RWPE2 (cell line): ENCODE measurements around the gene ANKRD42.

Experiments used
- ATAC-seq: fragments of 200-7000 bp; cut with Tn5 transposase; 3 replicates; pipeline ENCODE4 v1.9.1; 2021; ENCODE audit warnings: low read depth
- DNase-seq: peaks from one replicate; pipeline ENCODE4 v3.0.0-alpha.2; 2020; ENCODE audit warnings: low spot score
- H3K27ac ChIP-seq: fragments of 450-650 bp; 2 replicates; pipeline ENCODE4 v1.5.1; 2017; ENCODE audit warnings: mild to moderate bottlenecking; ENCODE audit not compliant: poor library complexity, severe bottlenecking
- H3K27me3 ChIP-seq: fragments of 250-450 bp; sonication (Bioruptor Pico); 2 replicates; pipeline ENCODE4 v1.5.1; 2021; ENCODE audit warnings: mild to moderate bottlenecking, moderate library complexity; ENCODE audit not compliant: insufficient read depth, poor library complexity, severe bottlenecking
- H3K36me3 ChIP-seq: fragments of 250-450 bp; sonication (Bioruptor Pico); 2 replicates; pipeline ENCODE4 v1.5.1; 2020; ENCODE audit warnings: low read depth, mild to moderate bottlenecking, moderate library complexity
- H3K4me1 ChIP-seq: fragments of 250-450 bp; sonication (Bioruptor Pico); 2 replicates; pipeline ENCODE4 v1.5.1; 2021; ENCODE audit warnings: mild to moderate bottlenecking, moderate library complexity; ENCODE audit not compliant: insufficient read depth, poor library complexity, severe bottlenecking
- H3K4me3 ChIP-seq: fragments of 250-450 bp; sonication (Bioruptor Pico); 2 replicates; pipeline ENCODE4 v1.5.1; 2021; ENCODE audit warnings: mild to moderate bottlenecking, moderate library complexity; ENCODE audit not compliant: severe bottlenecking
- H3K9me3 ChIP-seq: fragments of 250-450 bp; sonication (Bioruptor Pico); 2 replicates; pipeline ENCODE4 v1.5.1; 2021; ENCODE audit warnings: mild to moderate bottlenecking, moderate library complexity; ENCODE audit not compliant: severe bottlenecking
- CTCF ChIP-seq: fragments of 450-650 bp; IDR thresholded peaks from one replicate; pipeline ENCODE4 v1.5.1; 2017; ENCODE audit warnings: mild to moderate bottlenecking, moderate library complexity; ENCODE audit not compliant: poor library complexity, severe bottlenecking

The ANKRD42 gene

GRCh38 chr11:83152264-83152663 is 41.2 kb upstream of the ANKRD42 start:
- Histone ChIP-seq H3K36me3 (no peaks in the 10 kb centered on the region), H3K27ac (no peak overlapping the region), H3K9me3 (no peaks in the 10 kb centered on the region), H3K4me1 (peaks cover 10% of the 10 kb centered on the region), H3K4me3 (no peak overlapping the region), H3K27me3 (no peaks in the 10 kb centered on the region)
- no peak for TF ChIP-seq CTCF
- DNase-seq (no peak), ATAC-seq (no peak)

- Histone ChIP-seq H3K4me3 (no peak overlapping the region), H3K27me3 (no peaks in the 10 kb centered on the region), H3K27ac (no peak overlapping the region), H3K4me1 (peaks cover 10% of the 10 kb centered on the region), H3K36me3 (peaks cover 11% of the 10 kb centered on the region), H3K9me3 (no peaks in the 10 kb centered on the region)
- no peak for ATAC-seq
- DNase-seq = no peak
- TF ChIP-seq CTCF = no peak
Observed at GRCh38 chr11:83153764-83154163, 39.7 kb upstream of the ANKRD42 start.

DNA sequence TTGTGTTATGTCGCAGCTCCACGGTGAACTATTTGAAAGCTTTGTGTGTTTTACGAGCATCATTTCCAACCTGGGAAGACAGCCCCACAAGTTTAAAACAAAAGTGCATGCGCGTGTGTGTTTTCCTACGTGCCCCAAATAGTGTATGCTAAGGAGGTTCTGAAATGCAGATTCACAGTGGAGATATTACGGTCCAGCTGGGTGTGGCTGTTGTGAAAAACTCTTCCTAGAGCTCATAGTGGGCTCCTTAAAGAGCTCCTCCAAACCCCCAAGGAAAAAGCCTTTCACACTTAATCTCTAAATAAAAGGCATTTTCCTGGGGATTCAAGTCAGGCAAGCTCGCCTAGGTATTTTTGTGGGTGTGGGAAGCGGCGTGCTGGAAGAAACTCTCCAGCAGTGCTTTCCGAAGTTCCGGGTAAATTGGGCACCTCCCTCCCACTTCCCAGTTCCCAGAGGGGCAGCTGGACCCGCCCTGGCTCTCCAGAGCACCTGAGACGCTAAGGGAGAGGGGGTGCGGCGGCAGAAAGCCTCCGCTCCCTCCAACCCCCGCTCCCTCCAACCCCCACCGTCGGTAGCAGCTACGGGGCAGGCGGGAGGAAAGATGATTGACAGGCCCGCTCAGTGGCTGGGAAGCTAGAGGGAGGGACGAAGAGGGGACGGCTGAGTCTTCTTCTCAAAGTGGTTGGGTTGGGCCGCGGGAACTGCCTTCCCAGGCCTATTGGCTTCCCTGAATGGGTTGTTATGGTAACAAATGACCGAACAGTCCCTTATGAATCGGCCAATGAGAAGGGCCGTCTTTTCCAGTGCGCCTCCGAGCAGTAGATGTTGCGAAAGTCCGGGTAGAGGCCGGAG is 37.1 kb upstream of the ANKRD42 start:
- H3K27ac ChIP-seq = peak overlapping the region; percentile 84

GRCh38 chr11:83156996-83157593 is 36.4 kb upstream of the ANKRD42 start, which contains the start of gene PCF11:
Gene PCF11 (plus strand): TSS chr11:83157131. CDS start chr11:83157440, 309 bp downstream.
- peak within 1 kb of the TSS; percentile 80 for H3K4me3 ChIP-seq
- DNase-seq (no peak), ATAC-seq (0 out of 3 replicates have a peak, but pooled peaks have one; percentile 2)
- no peaks in the 10 kb centered on the region for H3K27me3 ChIP-seq
- peaks cover 38% of the 10 kb centered on the region for H3K36me3 ChIP-seq
- H3K9me3 ChIP-seq = no peaks in the 10 kb centered on the region
- TF ChIP-seq CTCF = no peak
- peaks cover 19% of the 10 kb centered on the region for H3K4me1 ChIP-seq
- peak within 1 kb of the TSS; percentile 84 for H3K27ac ChIP-seq

More for the DNA sequence above, 37.1 kb upstream of the ANKRD42 start:
- Histone ChIP-seq H3K4me1 (peaks cover 18% of the 10 kb centered on the region), H3K36me3 (peaks cover 35% of the 10 kb centered on the region), H3K27me3 (no peaks in the 10 kb centered on the region), H3K4me3 (peak overlapping the region; percentile 47), H3K9me3 (no peaks in the 10 kb centered on the region)
- ATAC-seq (peak; percentile 90), DNase-seq (peak; percentile 99)
- no peak for TF ChIP-seq CTCF
